GM13976 (cell line): ENCODE measurements around the gene ZNF385B.

Source experiments
- DNase-seq: peaks from one replicate; pipeline ENCODE4 v3.0.0; 2012; ENCODE audit warnings: low spot score
- CTCF ChIP-seq: IDR thresholded peaks from 2 replicates; pipeline ENCODE4 v1.5.1; 2012; ENCODE audit warnings: borderline replicate concordance, mild to moderate bottlenecking; ENCODE audit not compliant: insufficient read depth; ENCODE audit errors: extremely low read depth, missing control alignments, control extremely low read depth
- in situ Hi-C: fragments of 300-500 bp; cut with MboI; formaldehyde crosslinking; loops from one replicate; pipeline ENCODE4 v1.12.0; 2022; ENCODE audit warnings: low sequenced_read_pairs, mixed read lengths, inconsistent platforms; ENCODE audit not compliant: unreplicated experiment

The ZNF385B gene

GRCh38 chr2:179812501-179812900 is 48.9 kb downstream of the ZNF385B start:
- in situ Hi-C loops, result no loop called here
- DNase-seq, result no peak
- no peak for TF ChIP-seq CTCF

DNA sequence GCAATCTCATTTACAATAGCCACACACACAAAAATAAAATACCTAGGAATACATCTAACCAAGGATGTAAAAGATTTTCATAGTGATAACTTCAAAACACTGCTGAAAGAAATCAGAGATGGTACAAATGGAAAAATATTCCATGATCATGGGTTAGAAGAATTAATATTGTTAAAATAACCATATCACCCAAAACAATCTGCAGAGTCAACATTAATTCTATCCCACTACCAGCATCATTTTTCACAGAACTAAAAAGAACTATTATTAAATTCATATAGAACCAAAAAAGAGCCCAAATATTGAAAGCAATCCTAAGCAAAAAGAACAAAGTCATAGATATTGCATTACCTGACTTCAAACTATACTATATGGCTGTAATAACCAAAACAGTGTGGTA is 50.4 kb downstream of the ZNF385B start:
- no peak for TF ChIP-seq CTCF
- no peak for DNase-seq
- in situ Hi-C loops, result no loop called here

DNA sequence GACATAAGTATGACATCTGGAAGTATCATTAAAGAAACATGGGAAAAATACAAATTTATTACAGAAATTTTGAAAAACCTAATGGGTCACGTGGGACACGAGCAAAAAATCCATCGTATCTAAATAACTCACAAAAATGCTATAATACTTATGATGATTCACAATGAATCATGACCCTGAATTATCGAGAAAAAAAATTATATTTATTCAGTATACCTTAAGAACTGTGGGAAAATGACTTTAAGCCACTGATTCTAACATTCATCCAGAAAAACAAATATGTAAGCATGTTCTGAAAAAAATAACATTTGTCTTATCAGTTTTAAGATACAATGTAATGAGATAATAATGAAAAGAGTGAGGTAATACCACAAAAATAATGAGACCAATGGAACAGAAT is 51.8 kb downstream of the ZNF385B start:
- in situ Hi-C loops, result no loop called here
- DNase-seq, result no peak
- no peak for TF ChIP-seq CTCF

DNA sequence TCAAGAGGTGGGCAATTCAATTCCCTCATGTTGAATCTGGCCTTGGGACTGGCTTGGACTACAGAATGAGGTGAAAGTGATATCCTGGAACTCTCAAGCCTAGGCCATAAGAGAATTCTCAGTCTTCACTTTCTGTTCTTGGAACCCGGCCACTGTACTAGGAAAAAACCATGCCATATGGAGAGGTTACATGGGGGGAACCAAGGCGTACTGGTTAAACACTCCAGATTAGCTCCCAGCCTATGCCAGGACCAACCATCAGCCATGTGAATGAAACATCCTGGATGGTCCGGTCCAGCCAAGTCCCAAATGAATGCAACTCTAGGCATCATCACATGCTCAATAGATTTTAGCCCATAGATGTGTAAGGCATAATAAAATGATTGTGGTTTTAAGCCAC is 56.4 kb downstream of the ZNF385B start:
- no peak for DNase-seq
- TF ChIP-seq CTCF, result no peak
- in situ Hi-C loops, result no loop called here

DNA sequence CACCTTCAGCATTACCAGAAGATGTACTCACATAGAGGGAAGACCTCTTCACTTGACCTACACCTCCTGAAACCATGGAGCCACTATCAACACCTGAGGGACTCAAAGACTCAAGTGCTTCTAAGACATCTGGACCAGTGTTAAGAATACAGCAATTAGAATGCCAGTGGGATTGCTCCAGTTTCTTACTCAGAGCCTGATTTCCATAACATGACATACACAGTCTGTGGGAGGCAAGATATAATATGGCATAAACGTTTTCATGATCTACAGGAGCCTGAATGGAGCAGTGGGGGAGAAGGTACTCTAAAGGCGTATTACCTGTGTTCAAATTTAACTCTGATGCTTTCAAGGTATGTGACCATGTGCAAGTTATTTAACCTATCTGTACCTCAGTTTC is 57.2 kb downstream of the ZNF385B start:
- in situ Hi-C loops, result no loop called here
- DNase-seq, result no peak
- no peak for TF ChIP-seq CTCF

- in situ Hi-C loops, result no loop called here
- no peak for DNase-seq
- TF ChIP-seq CTCF, result no peak
These were observed 59.1 kb downstream of the ZNF385B start for GRCh38 chr2:179802051-179802882.
